ENCODE measurements around the gene MARCHF10. TPM values are rescaled to one million over a fixed set of nuclear protein-coding genes. Genes with fewer than 3 reads are reported as not detected.

The MARCHF10 gene
- total RNA-seq, 1 donor from 2014 or later: not detected

- DNase-seq (ENCODE audit: low spot score) (no peak), ATAC-seq (no peak)
These were observed 126.8 kb downstream of the MARCHF10 start for GRCh38 chr17:62681061-62681938.

- DNase-seq (ENCODE audit: low spot score): no peak
- ATAC-seq: no peak
These were observed 127.5 kb downstream of the MARCHF10 start for GRCh38 chr17:62680541-62681052.

- no peak for DNase-seq (ENCODE audit: low spot score)
- no peak for ATAC-seq
These were observed 128.2 kb downstream of the MARCHF10 start for GRCh38 chr17:62679866-62680377.

- no peak for DNase-seq (ENCODE audit: low spot score)
- ATAC-seq: no peak
These were observed 129.7 kb downstream of the MARCHF10 start for GRCh38 chr17:62678214-62678919.

- DNase-seq (ENCODE audit: low spot score) (no peak), ATAC-seq (no peak)
These were observed 131.0 kb downstream of the MARCHF10 start for GRCh38 chr17:62676952-62677596.

- no peak for DNase-seq (ENCODE audit: low spot score)
- no peak for ATAC-seq
These were observed 131.7 kb downstream of the MARCHF10 start for GRCh38 chr17:62676231-62676943.

GRCh38 chr17:62675701-62676100 is 132.4 kb downstream of the MARCHF10 start:
- no peak for ATAC-seq
- DNase-seq (ENCODE audit: low spot score): no peak

GRCh38 chr17:62675260-62675659 is 132.9 kb downstream of the MARCHF10 start:
- ATAC-seq: no peak
- no peak for DNase-seq (ENCODE audit: low spot score)

DNA sequence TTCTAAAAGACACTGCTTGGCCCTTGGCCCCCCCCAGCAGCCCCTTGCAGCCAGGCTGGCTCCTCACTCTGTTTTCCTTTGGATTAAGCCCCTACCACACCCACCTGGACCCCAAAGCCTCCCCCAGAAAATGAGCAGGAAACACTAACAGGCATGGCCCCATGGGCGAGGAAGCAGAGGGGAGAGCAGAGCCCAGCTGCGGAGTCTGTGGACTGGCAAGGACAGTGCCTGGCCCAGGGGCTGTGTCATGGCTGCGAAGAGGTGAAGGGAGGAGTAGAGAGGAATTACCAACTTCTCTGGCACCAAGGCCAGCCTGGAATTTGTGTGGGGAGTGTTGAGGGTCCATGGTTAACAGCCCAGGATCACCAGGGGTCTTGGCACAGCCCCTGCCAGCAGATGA is 133.3 kb downstream of the MARCHF10 start:
- DNase-seq (ENCODE audit: low spot score) (no peak), ATAC-seq (no peak)

GRCh38 chr17:62674363-62674739 is 133.8 kb downstream of the MARCHF10 start:
- no peak for DNase-seq (ENCODE audit: low spot score)

GRCh38 chr17:62673614-62674362 is 134.3 kb downstream of the MARCHF10 start:
- ATAC-seq (no peak), DNase-seq (ENCODE audit: low spot score) (no peak)

More at GRCh38 chr17:62674363-62674739, 133.8 kb downstream of the MARCHF10 start:
- ATAC-seq: no peak

DNA sequence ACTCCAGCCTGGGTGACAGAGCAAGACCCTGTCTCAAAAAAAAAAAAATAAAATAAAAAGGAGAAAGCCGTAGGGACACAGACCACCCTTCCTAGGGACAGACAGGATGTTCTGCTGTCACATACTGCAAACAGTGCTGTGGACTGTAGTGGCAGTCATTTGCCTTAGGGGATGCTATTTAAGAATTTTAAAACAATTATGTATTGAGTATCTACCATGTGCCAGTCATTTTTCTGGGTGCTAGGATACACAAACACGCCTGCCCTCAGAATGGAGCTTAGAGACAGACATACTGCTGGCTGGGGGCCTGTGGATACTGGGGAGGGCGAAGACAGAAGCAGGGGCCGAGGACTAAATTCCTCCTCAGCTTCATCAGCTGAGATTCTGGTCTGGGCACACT is 135.2 kb downstream of the MARCHF10 start:
- no peak for DNase-seq (ENCODE audit: low spot score)
- no peak for ATAC-seq

- ATAC-seq (no peak), DNase-seq (ENCODE audit: low spot score) (no peak)
These were observed 136.6 kb downstream of the MARCHF10 start for GRCh38 chr17:62671553-62671952.

DNA sequence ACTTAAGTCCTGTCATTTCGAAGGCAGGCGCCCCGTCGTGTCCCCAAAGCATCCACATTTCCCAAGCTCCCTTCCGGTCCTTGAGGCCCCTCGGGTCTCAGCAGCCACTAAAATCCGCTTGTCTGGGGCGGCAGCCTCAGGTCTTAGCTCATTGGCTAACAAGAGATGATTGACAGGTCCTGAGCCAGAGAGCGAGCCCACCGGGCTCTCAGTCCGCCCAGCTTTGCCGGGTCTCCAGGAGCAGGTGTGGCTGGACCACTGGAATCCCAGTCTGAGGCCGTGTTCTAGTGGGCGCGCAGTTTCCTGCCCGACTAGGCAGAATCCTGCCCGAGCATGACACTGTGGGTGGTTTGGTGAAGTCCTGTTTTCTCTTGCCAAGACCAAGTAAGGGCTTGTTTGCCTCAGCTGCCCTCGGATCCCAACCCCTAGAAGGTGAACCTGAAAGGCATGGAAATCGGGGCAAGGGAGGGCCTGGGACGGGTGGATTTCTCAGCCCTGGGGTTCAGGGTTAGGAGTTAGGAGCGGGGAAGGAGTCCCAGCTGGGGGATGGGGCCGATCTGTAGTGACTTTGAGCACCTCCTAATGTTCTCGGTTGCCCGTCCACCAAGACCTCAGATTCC is 137.8 kb downstream of the MARCHF10 start:
- DNase-seq (ENCODE audit: low spot score): no peak
- no peak for ATAC-seq

DNA sequence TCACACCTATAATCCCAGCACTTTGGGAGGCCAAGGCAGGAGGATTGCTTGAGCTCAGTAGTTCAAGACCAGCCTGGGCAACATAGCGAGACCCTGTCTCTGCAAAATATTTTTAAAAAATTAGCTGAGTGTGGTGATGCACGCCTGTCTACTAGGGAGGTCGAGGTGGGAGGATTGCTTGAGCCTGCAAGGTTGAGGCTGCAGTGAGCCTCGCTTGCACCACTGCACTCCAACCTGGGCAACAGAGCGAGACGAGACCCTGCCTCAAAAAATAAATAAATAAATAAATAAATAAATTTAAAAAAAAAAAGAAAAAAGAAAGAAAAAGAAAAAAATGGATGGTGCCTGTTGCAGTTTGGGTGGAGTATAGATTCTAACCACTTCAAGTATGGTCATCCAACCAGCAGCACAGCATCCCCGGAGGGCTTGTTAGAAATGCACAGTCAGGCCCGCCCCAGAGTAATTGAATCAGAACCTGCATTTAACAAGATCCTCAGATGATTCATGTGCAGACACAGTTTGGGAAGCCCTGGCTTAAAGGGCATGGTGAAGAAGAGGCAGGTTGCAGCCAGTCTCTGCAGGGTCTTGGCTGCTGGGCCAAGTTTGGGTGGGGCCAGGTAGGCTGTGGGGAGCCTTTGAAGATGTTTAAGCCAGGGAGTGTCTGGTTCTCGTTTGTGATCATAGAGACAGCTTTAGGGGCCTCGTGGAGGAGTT is 139.9 kb downstream of the MARCHF10 start:
- no peak for DNase-seq (ENCODE audit: low spot score)
- no peak for ATAC-seq

DNA sequence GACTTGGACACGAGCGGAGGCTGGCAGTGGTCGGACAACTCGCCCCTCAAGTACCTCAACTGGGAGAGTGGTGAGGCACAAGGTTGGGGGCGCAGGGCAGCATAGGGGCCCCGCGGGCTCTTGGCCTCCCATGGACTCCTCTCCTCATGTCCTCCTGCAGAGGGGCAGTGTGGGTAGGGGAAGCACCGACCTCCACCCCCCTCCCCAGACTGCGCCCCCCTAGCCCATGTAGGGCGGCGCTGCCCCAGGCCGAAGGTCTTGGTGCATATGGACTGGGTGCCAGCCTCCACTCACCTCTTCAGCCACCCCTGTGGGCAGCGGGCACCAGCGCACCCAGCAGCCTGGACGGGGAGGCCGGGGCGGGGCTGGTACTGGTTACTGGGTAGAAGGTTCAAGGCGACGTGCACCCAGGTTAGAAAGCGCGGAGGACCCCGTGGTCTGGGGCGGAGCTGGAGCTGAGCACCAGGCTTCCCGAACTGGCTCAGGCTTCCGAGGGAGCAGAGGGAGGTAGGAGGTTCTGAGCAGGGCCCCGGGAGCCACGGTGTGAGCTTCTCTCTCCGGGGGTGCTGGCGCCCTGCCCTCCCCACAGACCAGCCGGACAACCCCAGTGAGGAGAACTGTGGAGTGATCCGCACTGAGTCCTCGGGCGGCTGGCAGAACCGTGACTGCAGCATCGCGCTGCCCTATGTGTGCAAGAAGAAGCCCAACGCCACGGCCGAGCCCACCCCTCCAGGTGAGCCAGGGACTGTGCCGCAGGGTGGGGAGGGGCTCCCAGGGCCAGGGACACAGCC is 141.1 kb downstream of the MARCHF10 start:
- DNase-seq (ENCODE audit: low spot score): no peak
- no peak for ATAC-seq

DNA sequence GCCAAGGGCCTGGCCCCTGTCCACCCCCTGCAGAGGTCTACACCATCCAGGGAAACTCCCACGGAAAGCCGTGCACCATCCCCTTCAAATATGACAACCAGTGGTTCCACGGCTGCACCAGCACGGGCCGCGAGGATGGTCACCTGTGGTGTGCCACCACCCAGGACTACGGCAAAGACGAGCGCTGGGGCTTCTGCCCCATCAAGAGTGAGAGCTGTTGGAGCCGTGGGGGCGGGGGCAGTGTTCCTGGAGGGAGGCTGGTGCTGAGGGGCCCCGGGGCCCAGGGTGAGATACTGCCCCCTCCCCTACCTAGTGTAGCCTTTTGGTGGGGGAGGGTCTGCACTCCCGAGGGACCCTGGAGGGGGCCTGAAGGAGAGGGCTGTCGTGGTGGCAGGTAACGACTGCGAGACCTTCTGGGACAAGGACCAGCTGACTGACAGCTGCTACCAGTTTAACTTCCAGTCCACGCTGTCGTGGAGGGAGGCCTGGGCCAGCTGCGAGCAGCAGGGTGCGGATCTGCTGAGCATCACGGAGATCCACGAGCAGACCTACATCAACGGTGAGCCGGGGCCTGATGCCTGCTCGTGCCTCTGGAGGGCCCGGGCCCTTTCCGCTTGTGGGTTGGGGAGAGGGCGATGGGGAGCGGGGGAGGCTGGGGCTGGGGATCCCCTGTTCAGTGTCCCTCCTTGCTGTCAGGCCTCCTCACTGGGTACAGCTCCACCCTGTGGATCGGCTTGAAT is 141.9 kb downstream of the MARCHF10 start:
- ATAC-seq (no peak), DNase-seq (ENCODE audit: low spot score) (no peak)

Measured in left lobe of liver (tissue), 2 donors.